Suprapubic skin (tissue), 3 donors: ENCODE data around the gene SLC39A10.

Experiments used
- CTCF ChIP-seq, 2 donors: fragments of 200-600 bp in 1 of 2; fragments of 450-650 bp in 1 of 2; sonication (generic) in 1 of 2; IDR thresholded peaks; one replicate each; pipeline ENCODE4 v1.5.1; 2016 to 2019; ENCODE audit warnings: antibody characterized with exemption in 2 of 2, mild to moderate bottlenecking in 1 of 2, moderate library complexity in 1 of 2
- EP300 ChIP-seq: sonication (generic); formaldehyde crosslinking; IDR thresholded peaks from one replicate; pipeline ENCODE4 v1.6.1; 2017; ENCODE audit warnings: antibody characterized with exemption

DNA sequence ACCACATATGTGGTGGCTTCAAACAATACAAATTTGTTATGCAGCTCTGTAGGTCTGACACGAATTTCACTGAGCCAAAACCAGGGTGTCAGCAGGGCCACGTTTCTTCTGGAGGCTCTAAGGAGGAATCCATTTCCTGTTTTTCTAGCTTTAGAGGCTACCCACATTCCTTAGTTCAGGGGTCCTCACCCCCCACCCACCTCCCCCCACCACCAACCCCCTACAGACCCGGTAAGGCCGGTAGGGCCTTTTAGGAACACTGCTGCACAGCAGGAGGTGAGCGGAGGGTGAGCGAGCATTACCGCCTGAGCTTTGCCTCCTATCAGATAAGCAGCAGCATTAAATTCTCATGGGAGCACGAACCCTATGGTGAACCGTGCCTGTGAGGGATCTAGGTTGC lies 10.6 kb upstream of the SLC39A10 start:
- TF ChIP-seq CTCF (IDR thresholded peaks at IDR 0.05) (no peak), EP300 (no peak)
